ENCODE results near the gene NEDD1.

The NEDD1 gene

DNA sequence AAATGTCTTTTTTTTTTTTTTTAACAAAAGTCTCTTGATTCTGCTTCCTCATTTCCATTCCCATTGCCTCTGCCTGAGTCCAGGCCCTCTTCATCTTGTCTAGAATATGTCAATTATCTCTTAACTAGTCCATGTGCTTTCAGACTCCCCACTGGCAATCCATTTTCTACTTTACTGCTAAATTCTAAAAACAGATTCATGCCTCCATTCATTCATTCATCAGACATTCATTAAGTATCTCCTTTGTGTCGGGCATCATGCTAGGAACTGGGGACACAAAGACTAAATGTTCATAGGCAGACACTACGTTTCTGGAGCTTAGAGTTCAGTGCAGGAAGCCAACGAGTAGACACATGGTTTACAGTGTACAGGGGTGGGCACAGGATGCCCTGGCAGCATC lies 9.6 kb upstream of the NEDD1 start:
- Histone ChIP-seq H3K9ac (ENCODE audit: low read length) (no peak overlapping the region), H2BK12ac (ENCODE audit: low read length in 2 of 2) (peak overlapping the region in 1 of 2 experiments; percentile 27), H4K8ac (ENCODE audit: low read length) (no peak overlapping the region), H3K27ac (ENCODE audit: low read length, poor library complexity, severe bottlenecking) (no peak overlapping the region), H3K79me1 (replicated peaks; ENCODE audit: low read length, poor library complexity, severe bottlenecking) (no peaks in the 10 kb centered on the region), H2AK5ac (ENCODE audit: low read length, severe bottlenecking) (no peak overlapping the region), H3K36me3 (ENCODE audit: control insufficient read depth in 1 of 2, insufficient read depth in 2 of 2, low read depth in 1 of 2, low read length in 2 of 2) (no peaks in the 10 kb centered on the region), H3K18ac (ENCODE audit: low read depth in 1 of 2, low read length in 2 of 2) (no peak overlapping the region), H3K4ac (ENCODE audit: low read depth in 1 of 2, low read length in 2 of 2) (no peak overlapping the region), H3K23ac (ENCODE audit: low read length in 2 of 2) (no peak overlapping the region), H3K4me1 (ENCODE audit: control insufficient read depth, insufficient read depth, low read depth, low read length) (no peaks in the 10 kb centered on the region), H3K27me3 (ENCODE audit: control insufficient read depth in 1 of 2, insufficient read depth in 1 of 2, low read length in 2 of 2) (no peaks in the 10 kb centered on the region), H3K14ac (ENCODE audit: low read length in 2 of 2) (no peak overlapping the region), H2BK5ac (ENCODE audit: low read depth, low read length, poor library complexity, severe bottlenecking) (no peak overlapping the region), H3K4me3 (ENCODE audit: insufficient read depth in 1 of 2, low read depth in 1 of 2, low read length in 2 of 2) (no peak overlapping the region), H2AFZ (ENCODE audit: low read depth, low read length) (no peak overlapping the region), H3K9me3 (ENCODE audit: control insufficient read depth, low read length) (no peaks in the 10 kb centered on the region), H3K4me2 (ENCODE audit: low read length, poor library complexity, severe bottlenecking) (no peak overlapping the region), H2BK15ac (ENCODE audit: low read depth, poor library complexity, severe bottlenecking) (no peak overlapping the region), H4K91ac (ENCODE audit: low read length) (no peak overlapping the region), H2BK120ac (ENCODE audit: low read depth, low read length) (no peak overlapping the region)
- DNase-seq = no peak
- 62% methylated on average over 3 of the region's 3 CpGs for WGBS

DNA sequence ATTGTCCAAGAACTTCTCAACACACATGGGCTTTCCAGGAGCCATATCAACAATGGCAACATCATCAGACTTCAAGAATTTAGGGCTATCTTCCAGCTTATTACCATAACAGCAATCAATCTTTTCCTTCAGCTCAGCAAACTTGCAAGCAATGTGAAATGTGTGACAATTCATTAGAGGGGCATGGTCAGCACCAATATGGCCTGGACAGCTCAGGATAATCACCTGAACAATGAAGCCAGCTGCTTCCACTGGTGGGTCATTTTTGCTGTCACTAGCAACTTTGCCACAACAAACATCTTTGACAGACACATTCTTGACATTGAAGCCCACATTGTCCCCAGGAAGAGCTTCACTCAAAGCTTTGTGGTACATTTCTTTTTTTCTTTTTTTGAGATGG lies 5.9 kb upstream of the NEDD1 start:
- Histone ChIP-seq H2AFZ (ENCODE audit: low read depth, low read length) (no peak overlapping the region), H3K79me1 (replicated peaks; ENCODE audit: low read length, poor library complexity, severe bottlenecking) (no peaks in the 10 kb centered on the region), H3K4ac (ENCODE audit: low read depth in 1 of 2, low read length in 2 of 2) (no peak overlapping the region), H2BK5ac (ENCODE audit: low read depth, low read length, poor library complexity, severe bottlenecking) (no peak overlapping the region), H2BK12ac (ENCODE audit: low read length in 2 of 2) (no peak overlapping the region), H3K9ac (ENCODE audit: low read length) (no peak overlapping the region), H4K91ac (ENCODE audit: low read length) (no peak overlapping the region), H3K14ac (ENCODE audit: low read length in 2 of 2) (no peak overlapping the region), H3K27ac (ENCODE audit: low read length, poor library complexity, severe bottlenecking) (no peak overlapping the region), H2BK15ac (ENCODE audit: low read depth, poor library complexity, severe bottlenecking) (no peak overlapping the region), H3K4me2 (ENCODE audit: low read length, poor library complexity, severe bottlenecking) (no peak overlapping the region), H3K4me1 (ENCODE audit: control insufficient read depth, insufficient read depth, low read depth, low read length) (no peaks in the 10 kb centered on the region), H3K9me3 (ENCODE audit: control insufficient read depth, low read length) (no peaks in the 10 kb centered on the region), H3K23ac (ENCODE audit: low read length in 2 of 2) (no peak overlapping the region), H3K27me3 (ENCODE audit: control insufficient read depth in 1 of 2, insufficient read depth in 1 of 2, low read length in 2 of 2) (no peaks in the 10 kb centered on the region), H4K8ac (ENCODE audit: low read length) (no peak overlapping the region), H2BK120ac (ENCODE audit: low read depth, low read length) (no peak overlapping the region), H2AK5ac (ENCODE audit: low read length, severe bottlenecking) (no peak overlapping the region), H3K36me3 (ENCODE audit: control insufficient read depth in 1 of 2, insufficient read depth in 2 of 2, low read depth in 1 of 2, low read length in 2 of 2) (no peaks in the 10 kb centered on the region), H3K18ac (ENCODE audit: low read depth in 1 of 2, low read length in 2 of 2) (no peak overlapping the region), H3K4me3 (ENCODE audit: insufficient read depth in 1 of 2, low read depth in 1 of 2, low read length in 2 of 2) (no peak overlapping the region)
- no peak for DNase-seq

DNA sequence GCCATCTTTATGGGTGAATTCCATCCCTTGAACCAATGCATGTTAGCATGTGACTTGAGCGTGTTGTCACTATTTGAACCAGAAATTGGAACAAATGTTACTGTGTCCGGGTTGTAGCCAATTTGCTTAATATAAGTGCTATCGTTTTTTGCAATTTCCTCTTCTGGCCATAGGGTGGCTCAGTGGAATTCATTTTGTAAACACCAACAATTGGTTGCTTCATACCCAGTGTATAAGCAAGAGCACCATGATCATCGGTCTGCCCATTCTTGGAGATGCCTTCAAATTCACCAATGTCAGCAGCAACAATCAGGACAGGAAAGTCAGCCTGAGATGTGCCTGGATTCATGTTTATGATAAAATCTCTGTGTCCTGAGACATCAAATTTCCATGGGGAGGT lies 5.0 kb upstream of the NEDD1 start:
- Histone ChIP-seq H3K79me1 (replicated peaks; ENCODE audit: low read length, poor library complexity, severe bottlenecking) (no peaks in the 10 kb centered on the region), H2BK15ac (ENCODE audit: low read depth, poor library complexity, severe bottlenecking) (no peak overlapping the region), H3K4ac (ENCODE audit: low read depth in 1 of 2, low read length in 2 of 2) (no peak overlapping the region), H3K27me3 (ENCODE audit: control insufficient read depth in 1 of 2, insufficient read depth in 1 of 2, low read length in 2 of 2) (no peaks in the 10 kb centered on the region), H3K9me3 (ENCODE audit: control insufficient read depth, low read length) (no peaks in the 10 kb centered on the region), H3K23ac (ENCODE audit: low read length in 2 of 2) (no peak overlapping the region), H3K9ac (ENCODE audit: low read length) (no peak overlapping the region), H3K4me2 (ENCODE audit: low read length, poor library complexity, severe bottlenecking) (no peak overlapping the region), H3K4me3 (ENCODE audit: insufficient read depth in 1 of 2, low read depth in 1 of 2, low read length in 2 of 2) (no peak overlapping the region), H2BK5ac (ENCODE audit: low read depth, low read length, poor library complexity, severe bottlenecking) (no peak overlapping the region), H3K4me1 (ENCODE audit: control insufficient read depth, insufficient read depth, low read depth, low read length) (no peaks in the 10 kb centered on the region), H3K14ac (ENCODE audit: low read length in 2 of 2) (no peak overlapping the region), H3K27ac (ENCODE audit: low read length, poor library complexity, severe bottlenecking) (no peak overlapping the region), H3K36me3 (ENCODE audit: control insufficient read depth in 1 of 2, insufficient read depth in 2 of 2, low read depth in 1 of 2, low read length in 2 of 2) (no peaks in the 10 kb centered on the region), H3K18ac (ENCODE audit: low read depth in 1 of 2, low read length in 2 of 2) (no peak overlapping the region), H4K8ac (ENCODE audit: low read length) (no peak overlapping the region), H2BK12ac (ENCODE audit: low read length in 2 of 2) (no peak overlapping the region), H4K91ac (ENCODE audit: low read length) (no peak overlapping the region), H2AK5ac (ENCODE audit: low read length, severe bottlenecking) (no peak overlapping the region), H2AFZ (ENCODE audit: low read depth, low read length) (no peak overlapping the region), H2BK120ac (ENCODE audit: low read depth, low read length) (no peak overlapping the region)
- 89% methylated on average over 4 of the region's 4 CpGs for WGBS
- no peak for DNase-seq

DNA sequence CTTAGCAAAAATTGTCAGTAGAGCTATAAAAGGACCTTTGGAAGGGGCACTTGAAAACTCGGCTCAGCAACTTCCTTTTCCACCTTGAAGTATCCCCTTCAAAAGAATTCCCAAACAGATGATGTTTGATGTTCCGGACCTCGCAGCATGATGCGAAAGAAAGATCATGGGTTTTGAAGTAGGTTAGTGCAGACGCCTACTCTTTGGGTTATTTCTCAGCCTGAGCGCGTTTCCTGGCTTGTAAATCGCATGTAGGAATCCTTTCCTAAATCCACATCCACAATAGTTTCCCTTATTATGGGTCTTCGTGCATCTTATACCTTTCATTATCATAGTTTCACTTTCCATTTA lies 584 bp upstream of the NEDD1 start:
- WGBS = 92% methylated on average over 9 of the region's 9 CpGs

More for the DNA sequence above, 584 bp upstream of the NEDD1 start:
- Histone ChIP-seq H3K79me1 (replicated peaks; ENCODE audit: low read length, poor library complexity, severe bottlenecking) (peaks cover 5% of the 10 kb centered on the region), H2BK12ac (ENCODE audit: low read length in 2 of 2) (no peak overlapping the region), H3K14ac (ENCODE audit: low read length in 2 of 2) (no peak overlapping the region), H2BK5ac (ENCODE audit: low read depth, low read length, poor library complexity, severe bottlenecking) (no peak overlapping the region), H3K27me3 (ENCODE audit: control insufficient read depth in 1 of 2, insufficient read depth in 1 of 2, low read length in 2 of 2) (no peaks in the 10 kb centered on the region), H3K18ac (ENCODE audit: low read depth in 1 of 2, low read length in 2 of 2) (no peak overlapping the region), H2AK5ac (ENCODE audit: low read length, severe bottlenecking) (no peak overlapping the region), H3K4me3 (ENCODE audit: insufficient read depth in 1 of 2, low read depth in 1 of 2, low read length in 2 of 2) (peak overlapping the region in 1 of 2 experiments; percentile 99), H3K4ac (ENCODE audit: low read depth in 1 of 2, low read length in 2 of 2) (no peak overlapping the region), H3K9ac (ENCODE audit: low read length) (peak overlapping the region; percentile 95), H4K8ac (ENCODE audit: low read length) (no peak overlapping the region), H2BK120ac (ENCODE audit: low read depth, low read length) (no peak overlapping the region), H3K36me3 (ENCODE audit: control insufficient read depth in 1 of 2, insufficient read depth in 2 of 2, low read depth in 1 of 2, low read length in 2 of 2) (no peaks in the 10 kb centered on the region), H3K23ac (ENCODE audit: low read length in 2 of 2) (no peak overlapping the region), H2BK15ac (ENCODE audit: low read depth, poor library complexity, severe bottlenecking) (no peak overlapping the region), H3K4me2 (ENCODE audit: low read length, poor library complexity, severe bottlenecking) (peak overlapping the region; percentile 48), H3K4me1 (ENCODE audit: control insufficient read depth, insufficient read depth, low read depth, low read length) (no peaks in the 10 kb centered on the region), H3K27ac (ENCODE audit: low read length, poor library complexity, severe bottlenecking) (no peak overlapping the region), H2AFZ (ENCODE audit: low read depth, low read length) (peak overlapping the region; percentile 56), H4K91ac (ENCODE audit: low read length) (no peak overlapping the region), H3K9me3 (ENCODE audit: control insufficient read depth, low read length) (no peaks in the 10 kb centered on the region)
- no peak for DNase-seq
